ENCODE measurements around the gene LDHA.

GRCh38 chr11:18452927-18453326 lies 58.6 kb downstream of the LDHA start:
- TF ChIP-seq CTCF (tag by site-specific recombination; IDR thresholded peaks at IDR 0.05) (no peak), SP2 (tag by site-specific recombination; IDR thresholded peaks at IDR 0.05) (no peak), HIC1 (tag by site-specific recombination; IDR thresholded peaks at IDR 0.05) (no peak), ZNF366 (tag by site-specific recombination; conservative IDR thresholded peaks at IDR 0.05) (no peak), ZNF280D (tag by site-specific recombination; IDR thresholded peaks at IDR 0.05) (no peak)
